Measurements from ENCODE around the gene CCR6.
"Not testable (repeated sequence)": the region's sequence is repeated elsewhere in the genome, so short reads cannot be mapped to it uniquely, and the experiment has no call there.

Gene CCR6

GRCh38 chr6:167146135-167146534 is 23.2 kb downstream of the CCR6 start:
- no peak for DNase-seq

DNA sequence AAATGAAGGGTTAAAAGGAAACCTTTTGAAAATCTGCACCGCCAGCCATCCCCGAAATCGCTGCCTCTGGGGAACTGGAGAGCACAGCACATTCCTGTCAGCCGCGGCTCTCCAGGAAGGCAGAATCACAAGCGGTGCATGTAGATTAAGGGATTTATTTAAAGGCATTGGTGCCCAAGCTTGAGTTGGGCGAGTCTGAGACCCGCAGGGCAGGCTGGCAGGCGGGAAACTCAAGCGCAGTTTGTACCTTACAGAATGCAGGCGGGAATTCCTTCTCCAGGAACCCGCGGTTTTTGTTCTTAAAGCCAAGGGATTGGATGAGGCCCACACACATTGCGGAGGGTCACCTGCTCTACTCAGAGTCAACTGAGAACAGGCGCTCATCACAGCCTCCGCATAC is 24.1 kb downstream of the CCR6 start:
- no peak for DNase-seq

- no peak for DNase-seq
Measured at GRCh38 chr6:167148021-167148420, 25.1 kb downstream of the CCR6 start.

DNA sequence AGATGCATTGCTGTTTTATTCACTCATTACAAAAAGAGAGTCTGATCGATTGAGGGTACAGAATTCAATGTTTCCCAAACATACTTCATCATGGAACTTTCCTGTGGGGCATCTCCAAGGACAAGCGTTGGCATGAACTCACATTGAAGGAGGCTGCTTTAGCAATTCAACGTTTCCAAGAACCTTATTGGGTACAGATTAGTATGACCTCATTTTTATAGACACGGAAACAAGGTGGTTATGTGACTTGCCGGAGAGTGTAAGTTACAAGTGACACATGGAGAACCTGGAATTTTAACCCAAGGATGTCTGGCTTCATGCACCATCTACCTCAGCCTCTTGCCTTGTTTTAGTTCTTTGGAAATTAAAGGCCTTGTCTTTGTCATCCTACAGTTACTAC is 26.1 kb downstream of the CCR6 start:
- DNase-seq, result no peak

GRCh38 chr6:167150941-167151549 is 28.1 kb downstream of the CCR6 start:
- no peak for DNase-seq

- no peak for DNase-seq
Measured at GRCh38 chr6:167151648-167152047, 28.8 kb downstream of the CCR6 start.

- DNase-seq, result no peak
Measured at GRCh38 chr6:167152862-167153261, 30.0 kb downstream of the CCR6 start.

- DNase-seq, result no peak
Measured at GRCh38 chr6:167153521-167153959, 30.6 kb downstream of the CCR6 start.

DNA sequence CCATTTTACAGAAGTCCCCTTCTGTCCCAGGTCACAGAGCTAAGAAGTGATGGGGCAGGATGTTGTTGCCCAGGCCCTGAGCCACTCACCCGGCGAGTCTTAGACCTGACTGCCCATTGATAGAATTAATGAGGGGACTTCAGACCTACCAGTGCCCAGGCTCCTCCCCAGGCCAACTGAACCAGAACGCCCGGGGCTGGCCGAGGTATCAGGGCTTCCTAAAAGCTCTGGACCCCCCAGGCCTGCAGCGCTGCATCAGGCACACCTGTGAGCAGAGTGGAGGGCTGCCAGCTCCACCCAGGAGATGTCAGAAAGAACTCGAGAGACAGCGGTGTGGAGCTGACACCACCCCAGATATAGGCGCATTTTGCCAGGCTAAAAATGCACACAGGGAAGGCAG is 31.4 kb downstream of the CCR6 start:
- DNase-seq, result no peak

DNA sequence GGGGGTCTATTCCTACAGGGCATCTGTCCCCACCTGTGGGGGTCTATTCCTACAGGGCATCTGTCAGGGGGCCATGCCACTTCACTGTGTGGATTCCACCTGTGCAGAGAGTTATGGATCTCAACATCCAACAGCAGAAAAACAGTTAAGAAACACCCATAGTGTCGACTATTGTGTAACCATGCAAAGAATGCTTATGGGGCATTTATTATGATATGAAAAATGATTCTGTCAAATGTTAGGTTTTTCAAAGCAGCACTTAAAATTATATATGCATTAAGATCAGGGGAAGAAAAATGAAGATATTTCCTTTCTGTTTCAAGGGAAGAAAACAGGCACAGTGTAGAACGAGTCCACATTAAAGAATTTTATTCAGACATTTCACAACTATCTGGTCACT is 32.0 kb downstream of the CCR6 start:
- DNase-seq, result no peak

GRCh38 chr6:167157414-167157813 is 34.5 kb downstream of the CCR6 start:
- DNase-seq, result no peak

DNA sequence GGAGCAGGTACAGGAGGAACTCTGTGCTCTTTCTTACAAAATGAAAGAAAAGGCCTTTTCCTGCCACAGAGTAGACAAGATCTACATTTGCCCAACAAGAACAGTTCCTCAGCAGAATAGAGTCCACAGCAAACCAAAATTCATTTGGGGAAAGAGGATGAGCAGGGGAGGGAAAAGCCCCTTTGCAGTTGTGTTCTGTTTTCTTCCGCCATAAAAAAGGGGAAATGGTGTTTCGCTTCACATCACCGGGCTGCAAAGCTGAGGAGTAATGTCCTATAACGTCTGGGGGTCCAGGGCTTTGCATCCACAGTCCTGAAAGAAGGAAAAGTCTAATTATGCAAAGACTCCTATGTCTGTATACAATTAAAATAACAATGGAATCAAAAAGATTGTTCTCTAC is 35.0 kb downstream of the CCR6 start, which contains the start of gene GPR31:
Gene GPR31 (minus strand): TSS at position 118 of the 400 bp plus-strand sequence. CDS start 149 bp downstream, outside the sequence.
- DNase-seq, result no peak

DNA sequence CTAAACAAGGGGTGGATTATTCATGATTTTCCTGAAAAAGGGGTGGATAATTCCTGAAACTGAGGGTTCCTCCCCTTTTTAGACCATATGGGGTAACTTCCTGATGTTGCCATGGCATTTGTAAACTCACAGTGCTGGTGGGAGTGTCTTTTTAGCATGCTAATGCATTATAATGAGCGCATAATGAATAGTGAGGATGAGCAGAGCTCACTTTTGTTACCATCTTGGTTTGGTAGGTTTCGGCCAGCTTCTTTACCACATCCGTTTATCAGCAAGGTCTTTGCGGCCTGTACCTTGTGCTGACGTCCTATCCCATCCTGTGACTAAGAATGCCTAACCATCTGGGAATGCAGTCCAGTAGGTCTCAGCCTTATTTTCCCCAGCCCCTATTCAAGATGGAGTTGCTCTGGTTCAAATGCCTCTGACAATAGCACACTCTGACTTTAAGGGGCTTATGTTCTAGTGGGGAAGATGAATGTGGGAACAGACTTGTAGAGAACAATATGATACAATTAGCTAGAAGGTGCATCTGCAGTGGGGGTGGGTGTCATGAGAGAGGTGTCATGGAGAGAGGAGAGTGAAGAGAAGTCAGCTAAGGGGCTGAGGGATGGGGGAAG is 39.1 kb downstream of the CCR6 start:
- DNase-seq, result no peak

DNA sequence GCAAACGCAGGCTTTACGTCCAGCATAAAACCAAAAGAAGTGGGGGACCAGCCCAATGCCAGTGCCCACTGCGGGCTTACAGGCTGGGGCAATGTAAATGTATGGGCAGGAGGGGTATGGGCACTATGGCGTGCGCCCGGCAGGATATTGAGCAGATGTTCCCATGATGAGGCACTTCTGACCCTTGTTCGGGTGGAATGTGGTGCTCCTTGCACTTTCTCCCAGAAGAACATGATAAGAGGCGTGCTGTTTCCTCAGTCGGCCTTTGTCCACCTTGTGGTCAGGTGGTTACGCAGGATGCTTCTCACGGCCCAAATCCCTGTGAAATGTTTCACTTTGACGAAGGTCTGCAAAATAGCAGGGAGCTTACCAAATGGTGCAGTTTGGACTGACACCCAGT is 39.7 kb downstream of the CCR6 start:
- DNase-seq, result no peak

- no peak for DNase-seq
Measured at GRCh38 chr6:167163476-167164011, 40.6 kb downstream of the CCR6 start.

GRCh38 chr6:167164261-167164660 is 41.4 kb downstream of the CCR6 start:
- no peak for DNase-seq

- DNase-seq, result no peak
Measured at GRCh38 chr6:167165858-167166471, 43.1 kb downstream of the CCR6 start.

GRCh38 chr6:167167699-167168098 is 44.8 kb downstream of the CCR6 start:
- not testable (repeated sequence) for DNase-seq

DNA sequence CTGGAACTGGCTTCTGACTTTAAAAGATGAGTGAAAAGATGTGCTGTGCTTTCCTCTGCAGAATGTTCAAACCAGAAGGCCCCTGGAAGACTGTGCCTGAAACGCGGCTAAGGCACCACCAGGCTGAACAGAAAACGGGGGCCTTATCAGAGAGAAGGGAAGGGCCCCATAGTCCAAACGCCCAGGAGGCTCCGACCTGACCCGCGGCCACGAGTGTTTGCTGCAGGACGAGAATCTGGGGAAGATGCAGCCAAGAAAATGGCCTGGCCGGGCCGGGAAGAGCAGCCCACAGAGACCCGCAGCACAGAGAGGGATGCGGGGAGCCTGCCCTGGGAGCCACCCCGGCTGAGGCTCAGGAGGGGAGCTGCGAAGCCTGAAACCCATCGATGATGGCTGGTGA is 45.4 kb downstream of the CCR6 start:
- not testable (repeated sequence) for DNase-seq

- not testable (repeated sequence) for DNase-seq
Measured at GRCh38 chr6:167169867-167170266, 47.0 kb downstream of the CCR6 start.

DNA sequence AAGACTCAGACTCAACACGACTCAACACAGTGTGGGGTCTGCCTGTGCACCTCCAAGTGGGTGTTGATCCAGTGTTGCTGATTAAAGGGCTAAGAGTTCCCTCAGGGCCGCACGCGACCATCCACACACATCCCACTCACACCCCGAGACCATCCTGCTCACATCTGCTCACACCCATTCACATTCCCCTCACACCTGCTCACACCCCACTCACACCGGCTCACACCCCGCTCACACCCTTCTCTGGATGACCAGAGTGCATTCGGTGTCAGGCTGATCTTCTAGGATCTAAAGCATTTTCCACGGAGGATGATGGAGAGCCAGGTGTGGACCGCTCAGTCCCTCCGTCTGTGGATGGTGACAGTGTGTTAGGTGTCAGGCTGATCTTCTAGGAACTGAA is 48.4 kb downstream of the CCR6 start:
- DNase-seq, result not testable (repeated sequence)

- not testable (repeated sequence) for DNase-seq
Measured at GRCh38 chr6:167172011-167172410, 49.1 kb downstream of the CCR6 start.

GRCh38 chr6:167177271-167177670 is 54.4 kb downstream of the CCR6 start:
- not testable (repeated sequence) for DNase-seq
